Breast epithelium (tissue), 3 donors: ENCODE data around the gene RIPK1.

ENCODE experiments used
- POLR2AphosphoS5 ChIP-seq, 3 donors: sonication (generic); formaldehyde crosslinking; IDR thresholded peaks; one replicate each; pipeline ENCODE4 v1.6.1; 2017; ENCODE audit warnings: antibody characterized with exemption in 3 of 3
- TF ChIP-seq, protein P1 (sequence below), 3 donors: fragments of 450-650 bp; IDR thresholded peaks; one replicate each; pipeline ENCODE4 v1.5.1; 2016 to 2017; ENCODE audit warnings: antibody characterized with exemption in 3 of 3, mild to moderate bottlenecking in 3 of 3, moderate library complexity in 3 of 3

GRCh38 chr6:3071568-3071967 lies 3.3 kb downstream of the RIPK1 start:
- TF ChIP-seq, protein P1, sequence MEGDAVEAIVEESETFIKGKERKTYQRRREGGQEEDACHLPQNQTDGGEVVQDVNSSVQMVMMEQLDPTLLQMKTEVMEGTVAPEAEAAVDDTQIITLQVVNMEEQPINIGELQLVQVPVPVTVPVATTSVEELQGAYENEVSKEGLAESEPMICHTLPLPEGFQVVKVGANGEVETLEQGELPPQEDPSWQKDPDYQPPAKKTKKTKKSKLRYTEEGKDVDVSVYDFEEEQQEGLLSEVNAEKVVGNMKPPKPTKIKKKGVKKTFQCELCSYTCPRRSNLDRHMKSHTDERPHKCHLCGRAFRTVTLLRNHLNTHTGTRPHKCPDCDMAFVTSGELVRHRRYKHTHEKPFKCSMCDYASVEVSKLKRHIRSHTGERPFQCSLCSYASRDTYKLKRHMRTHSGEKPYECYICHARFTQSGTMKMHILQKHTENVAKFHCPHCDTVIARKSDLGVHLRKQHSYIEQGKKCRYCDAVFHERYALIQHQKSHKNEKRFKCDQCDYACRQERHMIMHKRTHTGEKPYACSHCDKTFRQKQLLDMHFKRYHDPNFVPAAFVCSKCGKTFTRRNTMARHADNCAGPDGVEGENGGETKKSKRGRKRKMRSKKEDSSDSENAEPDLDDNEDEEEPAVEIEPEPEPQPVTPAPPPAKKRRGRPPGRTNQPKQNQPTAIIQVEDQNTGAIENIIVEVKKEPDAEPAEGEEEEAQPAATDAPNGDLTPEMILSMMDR (IDR thresholded peaks at IDR 0.05) = no peak
- no peak for TF ChIP-seq POLR2AphosphoS5 (IDR thresholded peaks at IDR 0.05)
